Osteoblast (primary cell): ENCODE data around the gene TMTC2. TPM values are rescaled to one million over a fixed set of nuclear protein-coding genes. Genes with fewer than 3 reads are reported as not detected.

ENCODE experiments used
- DNase-seq: peaks from one replicate; pipeline ENCODE4 v3.0.0; 2011; ENCODE audit warnings: low spot score, mixed read lengths; ENCODE audit not compliant: insufficient read length; ENCODE audit errors: missing footprints
- H2AFZ ChIP-seq: 2 replicates; pipeline ENCODE4 v1.6.0; 2011; ENCODE audit warnings: mild to moderate bottlenecking, low read length
- H3K27ac ChIP-seq: 2 replicates; pipeline ENCODE4 v1.5.1; 2011; ENCODE audit warnings: mild to moderate bottlenecking, low read depth, low read length, moderate library complexity
- H3K27me3 ChIP-seq: 2 replicates; pipeline ENCODE4 v1.6.0; 2012; ENCODE audit warnings: mild to moderate bottlenecking, control low read depth, inconsistent platforms, low read length, moderate library complexity; ENCODE audit not compliant: insufficient read depth
- H3K36me3 ChIP-seq: 2 replicates; pipeline ENCODE4 v1.5.1; 2011; ENCODE audit warnings: mild to moderate bottlenecking, low read length, control low read depth, moderate library complexity; ENCODE audit not compliant: insufficient read depth
- H3K4me1 ChIP-seq: 2 replicates; pipeline ENCODE4 v1.5.1; 2011; ENCODE audit warnings: mild to moderate bottlenecking, low read length, control low read depth, moderate library complexity; ENCODE audit not compliant: insufficient read depth
- H3K4me2 ChIP-seq: 2 replicates; pipeline ENCODE4 v1.6.0; 2011; ENCODE audit warnings: mild to moderate bottlenecking, low read length; ENCODE audit not compliant: insufficient read depth
- H3K4me3 ChIP-seq: fragments of 200-600 bp; sonication (generic); 3 replicates; pipeline ENCODE4 v1.5.1; 2012; ENCODE audit warnings: mild to moderate bottlenecking, low read length, inconsistent platforms; ENCODE audit not compliant: insufficient read depth
- H3K79me2 ChIP-seq: 2 replicates; pipeline ENCODE4 v1.6.0; 2012; ENCODE audit warnings: mild to moderate bottlenecking, low read length, control low read depth, inconsistent platforms; ENCODE audit not compliant: insufficient read depth
- H3K9me3 ChIP-seq: 2 replicates; pipeline ENCODE4 v1.5.1; 2011; ENCODE audit warnings: low read depth, low read length, control low read depth
- H4K20me1 ChIP-seq: 2 replicates; pipeline ENCODE4 v1.6.0; 2012; ENCODE audit warnings: mild to moderate bottlenecking, low read length, control low read depth; ENCODE audit not compliant: insufficient read depth
- CTCF ChIP-seq: IDR thresholded peaks from 2 replicates; pipeline ENCODE4 v1.5.1; 2011; ENCODE audit warnings: mild to moderate bottlenecking, low read depth, low read length, moderate library complexity; ENCODE audit errors: extremely low read depth
- total RNA-seq: library from RNA; depleted of rRNA; stranded (reverse); fragments of >200 nt; gene quantifications from 2 replicates; pipeline ENCODE4 v1.2.3, GENCODE V29; 2012

TMTC2 gene
- total RNA-seq, 1 donor = 2.5 TPM

GRCh38 chr12:83172441-83172840 lies 485.7 kb downstream of the TMTC2 start:
- no peaks in the 10 kb centered on the region for H3K27me3 ChIP-seq
- no peaks in the 10 kb centered on the region for H3K79me2 ChIP-seq
- no peak overlapping the region for H2AFZ ChIP-seq
- H3K36me3 ChIP-seq = no peaks in the 10 kb centered on the region
- no peak overlapping the region for H3K27ac ChIP-seq
- DNase-seq = no peak
- H3K4me2 ChIP-seq = no peak overlapping the region
- no peaks in the 10 kb centered on the region for H3K4me1 ChIP-seq
- no peaks in the 10 kb centered on the region for H3K9me3 ChIP-seq
- no peak for TF ChIP-seq CTCF
- no peak overlapping the region for H3K4me3 ChIP-seq
- H4K20me1 ChIP-seq = no peaks in the 10 kb centered on the region

GRCh38 chr12:83172866-83173649 lies 486.4 kb downstream of the TMTC2 start:
- H2AFZ ChIP-seq = no peak overlapping the region
- TF ChIP-seq CTCF = no peak

GRCh38 chr12:83179999-83180398 lies 493.3 kb downstream of the TMTC2 start:
- no peak for TF ChIP-seq CTCF
- Histone ChIP-seq H3K4me3 (no peak overlapping the region), H3K27ac (no peak overlapping the region), H3K4me1 (no peaks in the 10 kb centered on the region), H4K20me1 (no peaks in the 10 kb centered on the region), H3K27me3 (no peaks in the 10 kb centered on the region), H3K36me3 (no peaks in the 10 kb centered on the region), H3K9me3 (no peaks in the 10 kb centered on the region), H3K4me2 (no peak overlapping the region), H3K79me2 (no peaks in the 10 kb centered on the region), H2AFZ (no peak overlapping the region)
- DNase-seq = peak; percentile 31

More at GRCh38 chr12:83172866-83173649, 486.4 kb downstream of the TMTC2 start:
- no peak overlapping the region for H3K27ac ChIP-seq
- H3K4me1 ChIP-seq = no peaks in the 10 kb centered on the region
- no peak overlapping the region for H3K4me3 ChIP-seq
- no peak overlapping the region for H3K4me2 ChIP-seq
- H4K20me1 ChIP-seq = no peaks in the 10 kb centered on the region
- H3K79me2 ChIP-seq = no peaks in the 10 kb centered on the region
- H3K27me3 ChIP-seq = no peaks in the 10 kb centered on the region
- H3K36me3 ChIP-seq = no peaks in the 10 kb centered on the region
- H3K9me3 ChIP-seq = no peaks in the 10 kb centered on the region
- no peak for DNase-seq

- TF ChIP-seq CTCF = no peak
- no peaks in the 10 kb centered on the region for H3K4me1 ChIP-seq
- no peak overlapping the region for H3K27ac ChIP-seq
These were observed 494.4 kb downstream of the TMTC2 start for GRCh38 chr12:83181074-83181473.

More at GRCh38 chr12:83181074-83181473, 494.4 kb downstream of the TMTC2 start:
- Histone ChIP-seq H3K4me2 (no peak overlapping the region), H3K4me3 (no peak overlapping the region), H3K79me2 (no peaks in the 10 kb centered on the region), H3K36me3 (no peaks in the 10 kb centered on the region), H4K20me1 (no peaks in the 10 kb centered on the region), H2AFZ (no peak overlapping the region), H3K27me3 (no peaks in the 10 kb centered on the region), H3K9me3 (no peaks in the 10 kb centered on the region)
- no peak for DNase-seq
